LNCaP clone FGC (cell line): ENCODE measurements around the gene LTBP1.

Source experiments
- DNase-seq: peaks from one replicate; pipeline ENCODE4 v3.0.0-alpha.2; 2011; ENCODE audit warnings: low read depth
- H3K4me3 ChIP-seq: 2 replicates; pipeline ENCODE4 v1.5.1; 2011; ENCODE audit warnings: mild to moderate bottlenecking, low read depth, low read length, control low read depth
- TF ChIP-seq, protein P1 (sequence below): IDR thresholded peaks from 2 replicates; pipeline ENCODE4 v1.5.1; 2012; ENCODE audit warnings: mild to moderate bottlenecking; ENCODE audit not compliant: control insufficient read depth, insufficient read depth; ENCODE audit errors: extremely low read depth

The LTBP1 gene

DNA sequence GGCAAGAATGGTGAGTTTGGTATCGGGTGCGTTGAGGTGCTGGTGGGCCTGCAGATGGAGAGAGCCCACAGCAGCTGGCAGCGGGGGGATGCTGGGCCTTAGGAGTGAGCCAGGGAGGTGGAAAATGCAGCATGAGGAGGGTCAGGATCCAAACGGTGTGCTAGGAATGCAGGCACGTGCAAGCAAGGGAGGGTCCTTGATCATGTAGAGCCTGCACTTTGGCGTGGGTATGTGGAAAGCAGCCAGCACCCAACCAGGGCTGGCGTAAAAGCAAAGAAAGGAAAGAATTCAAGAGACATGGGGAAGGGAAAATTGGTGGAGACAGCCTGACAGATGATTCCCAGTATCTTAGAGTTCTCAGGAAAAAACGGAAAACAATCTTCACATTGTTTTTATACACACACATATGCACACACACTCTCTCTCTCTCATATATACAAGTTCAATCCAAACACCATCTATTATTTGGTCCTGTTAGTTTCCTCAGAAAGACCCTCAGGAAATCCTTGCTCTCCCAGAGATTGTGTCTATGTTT lies 46.3 kb downstream of the LTBP1 start:
- H3K4me3 ChIP-seq, result no peak overlapping the region
- no peak for DNase-seq
- TF ChIP-seq, protein P1, sequence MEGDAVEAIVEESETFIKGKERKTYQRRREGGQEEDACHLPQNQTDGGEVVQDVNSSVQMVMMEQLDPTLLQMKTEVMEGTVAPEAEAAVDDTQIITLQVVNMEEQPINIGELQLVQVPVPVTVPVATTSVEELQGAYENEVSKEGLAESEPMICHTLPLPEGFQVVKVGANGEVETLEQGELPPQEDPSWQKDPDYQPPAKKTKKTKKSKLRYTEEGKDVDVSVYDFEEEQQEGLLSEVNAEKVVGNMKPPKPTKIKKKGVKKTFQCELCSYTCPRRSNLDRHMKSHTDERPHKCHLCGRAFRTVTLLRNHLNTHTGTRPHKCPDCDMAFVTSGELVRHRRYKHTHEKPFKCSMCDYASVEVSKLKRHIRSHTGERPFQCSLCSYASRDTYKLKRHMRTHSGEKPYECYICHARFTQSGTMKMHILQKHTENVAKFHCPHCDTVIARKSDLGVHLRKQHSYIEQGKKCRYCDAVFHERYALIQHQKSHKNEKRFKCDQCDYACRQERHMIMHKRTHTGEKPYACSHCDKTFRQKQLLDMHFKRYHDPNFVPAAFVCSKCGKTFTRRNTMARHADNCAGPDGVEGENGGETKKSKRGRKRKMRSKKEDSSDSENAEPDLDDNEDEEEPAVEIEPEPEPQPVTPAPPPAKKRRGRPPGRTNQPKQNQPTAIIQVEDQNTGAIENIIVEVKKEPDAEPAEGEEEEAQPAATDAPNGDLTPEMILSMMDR, result no peak

DNA sequence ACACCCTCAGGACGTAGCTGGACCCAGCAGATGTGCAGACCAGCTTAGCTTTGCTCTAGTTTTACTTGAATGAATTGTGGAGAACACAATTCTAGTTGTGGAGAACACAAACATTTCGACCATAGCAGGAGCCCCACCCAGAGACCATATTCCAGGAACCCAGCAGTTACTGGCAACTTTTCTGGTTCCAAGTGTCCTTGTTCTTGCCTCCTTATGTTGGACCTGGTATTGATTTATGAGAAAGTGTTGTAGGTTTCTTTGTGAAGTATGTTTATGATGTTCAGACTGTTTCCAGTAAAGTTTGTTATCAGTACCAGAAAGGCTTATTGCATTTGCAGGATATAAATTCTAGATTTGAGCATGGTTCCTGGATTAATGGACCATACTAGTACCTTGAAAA lies 51.0 kb downstream of the LTBP1 start:
- TF ChIP-seq, protein P1, result no peak
- no peak overlapping the region for H3K4me3 ChIP-seq
- no peak for DNase-seq

DNA sequence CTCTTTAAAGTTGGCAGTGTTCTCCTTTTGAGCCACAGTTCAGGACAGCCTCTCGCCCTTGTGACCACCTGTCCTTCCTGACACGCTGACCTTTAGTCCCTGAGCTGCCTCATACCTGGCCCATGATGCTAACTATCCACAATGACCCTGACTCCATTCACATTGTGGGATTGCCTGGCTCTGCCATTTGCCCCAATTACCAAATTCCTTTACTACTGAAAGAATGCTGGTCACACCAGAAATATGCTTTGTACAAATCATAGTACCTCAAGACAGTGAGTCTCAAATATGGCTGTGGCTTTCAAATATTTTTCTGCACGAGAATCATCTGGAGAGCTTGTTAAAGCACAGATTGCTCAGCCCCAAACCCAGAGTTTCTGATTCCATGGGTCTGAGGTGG lies 54.2 kb downstream of the LTBP1 start:
- DNase-seq, result no peak
- TF ChIP-seq, protein P1, result no peak
- H3K4me3 ChIP-seq, result no peak overlapping the region

DNA sequence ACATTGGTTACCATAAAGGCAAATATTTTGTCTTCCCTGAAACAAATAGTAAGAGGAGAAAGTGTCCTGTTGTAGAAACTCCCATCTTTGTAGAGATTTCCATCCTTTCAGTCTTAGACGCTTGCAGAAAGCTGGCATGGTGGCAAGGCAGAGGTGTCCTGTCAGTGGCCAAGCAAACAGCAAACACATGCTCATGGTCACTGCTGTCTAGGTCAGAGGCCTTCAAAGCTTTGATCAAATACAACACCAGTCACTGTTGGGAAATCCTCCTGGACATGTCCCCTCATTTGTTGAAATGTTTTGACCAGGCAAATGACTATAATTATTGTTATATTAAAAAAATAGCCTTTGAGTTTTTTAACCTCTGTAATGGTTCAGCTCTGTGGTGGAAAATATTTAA lies 55.1 kb downstream of the LTBP1 start:
- DNase-seq, result no peak
- TF ChIP-seq, protein P1, result no peak
- no peak overlapping the region for H3K4me3 ChIP-seq

DNA sequence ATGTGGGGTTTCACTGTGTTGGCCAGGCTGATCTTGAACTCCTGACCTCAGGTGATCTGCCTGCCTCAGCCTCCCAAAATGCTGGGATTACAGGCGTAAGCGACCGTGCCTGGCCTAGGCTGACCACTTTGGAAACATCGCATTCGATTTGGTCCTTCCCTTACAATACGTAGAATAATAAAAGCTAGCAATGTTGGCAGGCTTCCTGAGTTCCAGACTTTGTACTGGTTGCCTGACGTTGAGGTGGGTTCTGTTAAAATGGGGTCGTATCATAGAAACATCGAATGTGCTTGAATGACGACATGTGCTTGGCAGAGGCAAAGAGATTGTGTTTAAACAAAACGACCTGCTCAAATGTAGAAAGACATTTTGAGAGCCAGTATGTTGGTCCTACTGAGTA lies 56.1 kb downstream of the LTBP1 start:
- TF ChIP-seq, protein P1, result no peak
- no peak for DNase-seq
- H3K4me3 ChIP-seq, result no peak overlapping the region

DNA sequence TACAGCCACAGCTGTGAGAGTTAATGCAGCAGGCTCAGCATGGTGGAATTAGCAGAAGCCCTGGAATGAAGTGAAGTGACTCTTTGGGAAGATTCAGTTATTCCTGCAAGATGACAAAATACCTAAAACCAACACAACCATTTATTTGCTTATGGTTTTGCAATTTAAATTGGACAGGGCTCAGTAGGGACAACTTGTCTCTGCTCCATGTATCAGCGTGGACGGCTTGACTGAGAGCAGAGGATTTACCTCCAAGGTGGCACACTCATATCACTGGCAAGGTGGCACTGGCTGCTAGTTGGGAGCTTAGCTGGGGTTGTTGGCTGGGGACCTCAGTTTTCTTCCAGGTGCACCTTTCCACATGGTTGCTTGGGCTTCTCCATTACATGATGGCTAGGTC lies 58.3 kb downstream of the LTBP1 start:
- DNase-seq, result no peak
- TF ChIP-seq, protein P1, result no peak
- no peak overlapping the region for H3K4me3 ChIP-seq

DNA sequence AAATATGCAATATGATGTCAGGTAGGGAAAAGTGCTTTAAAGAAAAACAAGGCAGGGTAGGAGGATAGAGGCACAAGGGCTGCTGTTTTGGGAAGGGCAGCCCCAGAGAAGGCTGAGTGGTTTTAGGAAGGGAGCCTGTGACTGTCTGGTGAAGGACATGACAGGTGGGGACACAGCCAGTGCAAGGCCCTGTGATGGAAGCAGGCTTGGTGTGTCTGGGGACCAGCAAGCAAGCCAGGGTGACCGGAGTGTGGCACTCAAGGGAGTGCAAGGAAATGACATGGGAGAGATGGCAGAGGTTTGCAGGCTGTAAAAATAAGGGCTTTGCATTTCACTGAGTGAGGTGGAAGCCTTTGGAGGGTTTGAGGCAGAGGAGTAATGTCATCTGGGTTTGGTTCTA lies 62.0 kb downstream of the LTBP1 start:
- TF ChIP-seq, protein P1, result no peak

More for the DNA sequence above, 62.0 kb downstream of the LTBP1 start:
- DNase-seq, result no peak
- H3K4me3 ChIP-seq, result no peak overlapping the region
